NCI-H1417 (cell line): ENCODE results near the gene BID.

Experiments
- DNase-seq, 3 experiments: peaks; one replicate each; lab custom pipeline; 2025; lab: John Stamatoyannopoulos, UW

BID gene

DNA sequence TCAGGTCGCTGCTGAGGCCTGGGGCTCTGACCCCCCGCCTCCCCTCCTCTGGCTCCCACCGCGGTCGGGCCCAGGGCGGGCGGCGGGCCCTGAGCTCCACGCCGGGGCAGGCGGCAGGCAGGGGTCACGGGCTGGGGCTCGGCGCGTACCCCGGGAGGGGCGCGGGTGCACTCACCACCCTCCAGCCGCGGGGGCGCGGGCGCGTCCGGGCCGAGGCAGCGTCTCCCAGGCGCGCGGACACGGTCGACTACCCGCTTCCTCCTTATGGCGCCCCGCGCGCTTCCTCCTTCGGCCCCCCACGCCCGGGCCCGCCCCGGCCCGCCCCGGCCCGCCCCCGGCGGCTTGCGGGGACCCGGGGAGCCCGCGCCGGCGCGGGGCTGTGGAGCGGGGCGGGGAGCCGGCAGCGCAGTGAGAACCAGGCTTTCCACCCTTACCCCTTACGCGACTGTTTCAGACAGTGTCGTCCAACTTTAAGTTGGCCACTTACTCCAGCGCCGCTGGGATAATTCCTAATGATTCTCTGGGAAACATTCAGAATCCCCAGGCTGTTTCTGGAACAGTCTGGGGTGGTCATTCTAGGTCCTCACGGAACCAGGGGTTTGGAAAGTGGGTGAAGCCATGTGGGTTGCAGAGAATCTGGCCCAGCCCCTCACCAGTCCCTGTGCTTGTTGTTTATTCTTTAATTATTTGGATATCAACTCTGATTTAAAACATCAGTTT is at the start of gene BID:
BID (minus strand) TSS at position 264 of the 720 bp plus-strand sequence. CDS start 24,353 bp downstream, outside the sequence.
- DNase-seq = peak in 1 of 3 experiments; percentile 49

DNA sequence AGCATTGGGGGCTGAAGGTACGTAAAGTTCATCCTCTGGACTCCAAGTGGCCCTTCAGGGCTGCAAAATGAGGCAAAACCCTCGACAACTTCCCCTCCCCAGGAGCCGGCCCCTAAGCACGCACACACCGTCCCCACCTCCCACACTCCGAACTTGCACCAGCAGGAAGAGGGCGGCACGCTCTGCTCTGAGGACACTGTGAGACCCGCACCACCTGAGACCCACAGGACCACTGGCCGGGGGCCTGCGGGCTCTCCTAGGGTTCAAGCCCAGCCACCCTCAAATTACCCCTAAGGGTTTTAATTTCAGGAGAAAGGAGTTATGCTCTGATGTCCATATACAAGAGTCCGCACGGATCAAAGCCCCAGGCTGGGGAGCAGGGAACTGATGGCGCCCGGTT is 49.7 kb upstream of the BID start:
- DNase-seq = no peak

DNA sequence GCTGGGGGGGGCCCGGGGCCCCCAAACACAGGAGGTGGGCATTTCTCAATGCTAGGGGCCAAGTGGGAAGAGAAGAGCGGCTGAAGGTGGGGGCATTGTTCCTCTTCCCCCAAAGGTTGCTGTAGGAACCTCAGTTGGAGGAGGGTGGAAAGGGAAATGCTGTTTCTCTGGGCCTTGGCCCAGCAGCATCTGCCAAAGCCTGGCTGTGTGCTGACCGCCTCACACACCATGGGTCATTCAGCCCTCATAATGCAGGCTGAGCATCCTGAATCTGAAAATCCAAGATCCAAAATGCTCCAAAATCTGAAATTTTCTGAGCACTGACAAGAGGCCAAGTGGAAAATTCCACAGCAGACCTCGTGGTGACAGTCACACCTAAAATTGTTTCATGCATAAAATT is 49.0 kb upstream of the BID start:
- DNase-seq = no peak

DNA sequence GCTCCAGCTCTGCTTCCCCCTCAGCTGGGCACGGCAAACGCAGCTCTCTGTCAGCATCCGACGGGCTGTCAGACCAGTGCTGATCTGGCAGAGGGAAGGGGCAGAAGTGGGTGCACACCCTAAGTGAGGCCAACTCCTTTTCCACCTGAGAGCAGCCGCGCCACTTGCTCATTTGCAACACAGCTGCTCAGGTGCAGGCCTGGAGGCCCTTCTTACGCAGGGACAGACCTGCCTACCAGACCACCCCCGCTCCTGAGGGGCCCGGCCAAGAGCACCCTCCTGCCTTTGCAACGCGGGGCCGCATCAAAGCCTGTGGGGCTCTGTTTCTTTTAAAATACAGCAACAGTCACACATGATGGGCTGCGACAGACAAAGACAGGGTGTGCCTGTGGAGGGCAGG is 47.8 kb upstream of the BID start:
- DNase-seq = no peak

DNA sequence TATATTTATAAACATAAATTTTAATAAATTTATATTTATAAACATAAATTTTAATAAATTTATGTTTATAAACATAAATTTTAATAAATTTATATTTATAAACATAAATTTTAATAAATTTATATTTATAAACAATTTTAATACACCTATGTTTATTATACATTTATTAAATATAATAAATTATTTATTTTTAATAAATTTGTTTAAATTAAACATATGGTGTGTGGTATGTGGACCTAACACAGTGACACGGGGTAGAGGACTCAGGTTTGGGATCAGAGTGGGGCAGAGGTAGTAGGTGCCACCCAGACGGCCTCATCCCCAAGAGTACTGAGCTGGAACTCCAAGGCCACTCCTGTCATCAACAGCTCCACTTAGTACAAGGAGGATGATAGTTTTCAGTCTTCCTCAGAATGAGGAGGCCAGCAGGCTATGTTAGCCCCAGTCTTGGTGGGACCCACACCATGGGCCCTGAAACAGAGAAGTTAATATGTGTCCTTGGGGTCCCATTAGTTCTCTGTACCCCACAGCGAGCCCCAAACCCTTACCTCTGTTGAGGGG is 46.7 kb upstream of the BID start:
- no peak for DNase-seq

DNA sequence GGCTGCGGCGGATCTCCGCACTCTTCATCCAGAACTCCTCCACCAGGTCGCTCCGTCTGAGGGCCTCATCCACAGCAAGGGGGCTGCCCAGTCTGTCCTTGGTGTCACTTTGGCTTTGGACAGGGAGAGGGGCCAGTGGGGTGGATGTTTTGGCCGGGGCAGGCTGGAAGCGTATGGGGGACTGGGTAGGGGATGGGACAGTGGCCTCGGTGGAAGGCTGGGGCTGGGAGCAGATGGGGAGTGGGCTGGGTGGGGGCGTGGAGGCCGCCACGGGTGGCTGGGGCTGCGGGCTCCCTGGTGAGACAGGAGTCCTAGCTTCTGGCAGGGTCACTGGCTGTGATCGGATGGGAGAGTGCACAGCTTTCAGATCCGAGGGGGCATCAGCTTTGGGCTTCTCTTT is 44.4 kb upstream of the BID start:
- no peak for DNase-seq

DNA sequence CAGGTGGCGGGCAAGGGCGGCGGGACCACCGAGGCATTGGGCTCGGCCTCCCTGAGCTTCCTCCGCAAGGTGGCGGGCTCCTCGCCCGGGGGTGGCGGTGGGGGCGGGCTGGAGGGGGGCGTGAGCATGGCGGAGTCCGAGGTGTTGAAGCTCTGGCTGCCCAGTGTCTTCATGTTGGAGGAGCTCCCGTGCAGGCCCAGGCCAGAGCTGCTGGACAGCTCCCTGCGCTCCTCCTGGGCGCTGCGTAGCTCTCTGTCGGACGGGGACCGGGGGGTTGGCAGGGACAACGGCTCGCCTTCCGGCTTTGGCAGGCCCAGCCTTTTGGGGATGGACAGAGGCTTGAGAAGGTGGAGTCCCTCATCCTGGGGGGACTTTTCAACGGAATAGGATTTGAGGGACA is 43.9 kb upstream of the BID start:
- DNase-seq = no peak

DNA sequence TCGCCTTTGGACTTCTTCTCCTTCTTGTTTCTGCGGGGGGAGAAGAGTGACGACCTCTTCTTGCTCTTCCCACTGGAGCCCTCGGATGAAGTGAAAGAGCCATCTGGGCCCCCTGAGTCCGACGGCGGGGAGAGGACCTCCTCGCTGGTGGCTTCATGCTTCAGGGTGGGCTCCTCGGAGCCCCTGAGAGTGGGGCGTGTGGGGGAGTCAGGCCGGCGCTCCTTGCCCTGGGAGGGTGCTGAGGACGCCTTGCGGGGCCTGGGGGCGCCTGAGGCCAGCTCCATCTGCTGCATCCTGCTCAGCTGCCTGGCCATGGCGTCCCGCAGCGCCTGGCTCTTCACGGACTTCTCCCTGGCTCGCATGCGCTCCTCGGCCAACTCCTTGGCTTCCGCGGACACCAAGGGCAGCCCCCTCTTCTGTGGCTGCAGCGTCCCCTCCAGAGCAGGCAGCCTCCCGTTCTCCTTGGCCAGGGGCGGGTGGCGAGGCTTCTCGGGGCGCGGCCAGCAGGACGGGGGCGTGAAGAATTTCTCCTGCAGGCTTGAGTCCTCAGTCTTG is 43.3 kb upstream of the BID start:
- DNase-seq = no peak

DNA sequence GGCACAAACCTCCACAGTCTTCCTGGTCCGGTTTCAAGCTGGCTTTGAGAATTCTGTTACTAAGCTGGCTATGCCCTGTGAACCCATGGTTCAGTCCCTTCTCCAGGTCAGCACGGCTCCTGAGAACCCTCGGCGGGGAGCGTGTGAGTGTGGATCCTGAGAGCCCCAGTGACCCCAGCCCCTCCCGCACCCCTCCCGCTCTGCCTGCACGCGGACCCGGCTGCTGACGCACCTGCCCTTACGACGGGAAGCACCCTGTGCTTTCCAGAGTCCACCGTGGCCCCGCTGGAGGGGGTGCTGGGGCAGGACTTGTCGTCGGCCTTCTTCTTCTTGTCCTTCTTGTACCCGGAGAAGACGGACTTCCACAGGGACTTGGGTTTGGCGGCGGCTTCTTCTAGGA is 42.8 kb upstream of the BID start:
- DNase-seq = no peak

DNA sequence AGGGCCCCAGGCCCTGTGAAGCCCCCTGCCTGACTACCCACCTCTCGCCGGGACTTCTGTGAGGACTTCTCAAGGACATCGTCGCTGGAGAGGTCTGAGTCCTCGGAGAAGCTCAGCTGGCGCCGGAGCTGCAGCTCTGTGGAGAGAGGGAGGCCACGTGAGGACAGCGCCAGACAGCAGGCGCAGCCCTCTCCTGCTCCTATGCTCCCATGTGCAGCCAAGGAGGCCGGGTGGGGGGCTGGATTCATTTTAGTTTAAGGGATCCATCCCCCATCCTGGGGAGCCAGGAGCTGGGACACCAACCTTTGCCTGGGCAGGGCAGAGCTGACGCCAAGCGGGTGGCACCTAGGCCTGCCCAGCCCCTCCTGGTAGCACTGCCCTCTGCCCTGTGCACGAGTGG is 42.4 kb upstream of the BID start:
- no peak for DNase-seq

DNA sequence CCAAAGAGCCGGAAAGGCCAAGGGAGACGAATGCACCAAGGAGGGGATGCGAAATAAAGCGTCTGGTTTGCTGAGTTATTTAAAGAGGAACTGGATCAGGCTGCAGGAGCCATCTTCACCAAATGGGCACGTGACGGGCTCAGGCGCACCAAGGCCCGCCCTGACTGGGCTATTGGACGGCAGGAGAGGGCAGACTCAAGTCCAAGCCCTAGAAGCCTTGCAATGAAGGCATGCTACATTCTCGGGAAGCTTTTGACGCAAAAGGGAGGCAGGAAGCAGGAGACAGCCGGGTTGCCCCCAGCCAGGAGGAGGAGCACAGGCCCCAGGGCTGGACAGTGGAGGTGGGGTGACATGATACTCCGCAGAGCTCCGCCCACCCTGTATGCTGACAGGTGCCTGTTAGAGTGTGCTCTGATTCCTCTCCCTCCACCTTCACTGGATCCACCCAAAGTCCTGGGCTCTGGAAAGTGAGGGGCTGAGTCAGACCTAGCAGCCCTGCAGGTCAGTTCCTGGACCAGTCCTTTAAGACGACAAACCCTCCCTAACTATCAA is 41.5 kb upstream of the BID start:
- no peak for DNase-seq

DNA sequence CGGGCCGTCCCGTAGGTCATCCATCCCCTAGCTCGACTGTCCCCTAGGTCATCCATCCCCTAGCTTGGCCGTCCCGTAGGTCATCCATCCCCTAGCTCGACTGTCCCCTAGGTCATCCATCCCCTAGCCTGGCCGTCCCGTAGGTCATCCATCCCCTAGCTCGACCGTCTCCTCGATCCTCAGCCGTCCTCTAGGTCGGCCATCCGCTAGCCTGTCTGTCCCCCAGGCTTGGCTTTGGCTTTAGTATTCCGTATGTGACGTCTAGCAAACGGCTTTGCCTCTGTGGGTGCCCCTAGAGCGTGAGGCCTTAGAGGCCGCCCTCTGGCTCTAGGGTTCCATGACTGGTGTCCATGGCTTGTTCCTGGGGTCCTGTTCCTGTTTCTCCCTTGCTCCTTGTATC is 40.6 kb upstream of the BID start:
- DNase-seq = no peak

DNA sequence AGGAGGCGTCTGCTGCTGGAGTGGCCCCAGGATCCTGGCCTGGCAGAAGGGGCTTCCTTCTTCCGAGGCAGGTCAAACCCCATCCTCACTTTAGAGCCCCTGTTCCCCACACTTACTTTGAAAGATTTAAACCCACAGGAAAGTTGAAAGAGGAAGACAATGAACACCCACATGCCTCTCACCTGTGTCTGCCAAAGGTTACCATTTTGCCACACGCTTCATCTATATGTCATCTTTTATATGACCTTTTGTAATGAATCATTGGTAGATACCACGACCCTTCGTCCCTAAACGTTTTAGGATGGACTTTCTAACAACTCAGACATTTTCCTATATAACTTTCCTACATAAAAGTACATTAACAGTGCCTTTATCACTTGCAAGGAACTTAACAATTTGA is 39.8 kb upstream of the BID start:
- no peak for DNase-seq

DNA sequence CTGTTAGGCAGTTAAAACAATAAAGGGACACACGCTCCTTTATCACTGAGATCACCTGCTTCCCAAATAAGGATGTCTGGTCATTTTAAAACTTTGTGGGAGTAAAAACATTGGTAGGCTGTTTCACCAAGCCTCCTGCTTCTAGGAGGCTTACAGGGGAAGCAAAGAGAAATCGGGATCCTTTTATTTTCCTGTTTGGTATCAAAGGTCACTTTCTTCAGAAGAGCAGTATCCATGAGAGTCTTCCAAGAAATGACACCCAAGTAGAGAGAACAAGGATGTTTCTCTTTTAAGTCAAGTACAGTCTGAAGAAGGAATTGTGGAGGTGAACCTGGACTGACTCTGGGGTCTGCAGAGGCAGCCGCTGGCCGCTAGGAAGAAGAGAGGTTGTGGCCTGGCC is 36.9 kb upstream of the BID start:
- no peak for DNase-seq

DNA sequence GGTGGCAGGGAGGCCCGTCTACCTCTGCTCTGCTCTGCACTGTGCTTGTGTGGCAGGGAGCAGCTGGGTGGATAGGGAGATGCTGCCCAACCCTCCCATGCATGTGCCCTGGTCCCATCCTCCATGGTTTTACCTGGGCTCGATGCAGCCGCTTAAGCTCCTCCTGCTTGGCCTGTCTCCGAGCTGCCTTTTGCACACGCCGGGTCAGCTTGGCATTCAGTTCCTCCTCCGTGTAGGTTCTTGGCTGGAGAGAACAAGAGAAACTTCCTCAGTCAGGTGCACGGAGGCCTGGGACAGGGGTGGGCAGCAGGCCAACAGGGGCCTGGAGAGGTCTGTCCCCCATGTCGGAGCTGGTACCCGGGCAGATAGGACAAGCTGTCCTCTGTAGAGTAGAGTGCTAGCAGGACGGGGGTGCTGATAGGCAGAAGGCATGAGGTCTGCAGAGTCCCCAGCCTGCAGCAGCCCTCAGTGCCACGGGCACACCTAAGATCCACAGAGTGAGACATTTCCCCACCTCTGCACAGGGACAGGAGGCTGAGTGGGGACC is 36.4 kb upstream of the BID start:
- no peak for DNase-seq

DNA sequence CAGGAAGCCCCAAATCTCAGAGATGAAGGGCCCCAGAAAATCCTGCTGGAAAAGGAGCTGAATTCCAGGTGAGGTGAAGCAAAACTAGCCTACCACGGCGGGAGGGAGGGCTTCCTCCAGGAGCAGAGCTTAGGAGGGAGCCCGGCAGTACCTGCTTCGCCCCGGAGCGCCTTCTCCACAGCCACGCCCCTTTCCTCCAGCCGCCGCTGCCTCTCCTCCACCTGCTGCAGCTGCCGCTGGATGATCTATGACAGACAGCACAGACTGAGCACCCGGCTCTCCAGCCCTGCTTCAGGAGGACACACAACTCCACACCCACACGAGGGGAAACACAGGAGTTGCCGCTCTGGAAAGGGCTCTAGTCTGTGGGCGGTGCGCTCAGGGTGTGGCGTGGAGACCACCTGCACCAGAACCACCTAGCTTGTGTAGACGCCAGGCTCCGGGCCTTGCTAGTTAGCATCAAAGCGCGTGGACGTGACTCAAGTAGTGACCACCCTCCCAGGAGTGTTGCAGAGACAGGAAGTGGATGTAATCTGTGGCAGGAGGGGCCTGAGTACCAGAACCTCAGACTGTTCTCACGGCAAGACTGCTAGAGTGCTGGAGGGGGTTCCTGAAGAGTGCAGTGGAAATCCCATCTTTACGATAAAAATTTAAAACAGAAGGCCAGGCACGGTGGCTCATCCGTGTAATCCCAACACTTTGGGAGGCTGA is 34.6 kb upstream of the BID start:
- peak; percentile 59 to 80 (median 77) for DNase-seq

DNA sequence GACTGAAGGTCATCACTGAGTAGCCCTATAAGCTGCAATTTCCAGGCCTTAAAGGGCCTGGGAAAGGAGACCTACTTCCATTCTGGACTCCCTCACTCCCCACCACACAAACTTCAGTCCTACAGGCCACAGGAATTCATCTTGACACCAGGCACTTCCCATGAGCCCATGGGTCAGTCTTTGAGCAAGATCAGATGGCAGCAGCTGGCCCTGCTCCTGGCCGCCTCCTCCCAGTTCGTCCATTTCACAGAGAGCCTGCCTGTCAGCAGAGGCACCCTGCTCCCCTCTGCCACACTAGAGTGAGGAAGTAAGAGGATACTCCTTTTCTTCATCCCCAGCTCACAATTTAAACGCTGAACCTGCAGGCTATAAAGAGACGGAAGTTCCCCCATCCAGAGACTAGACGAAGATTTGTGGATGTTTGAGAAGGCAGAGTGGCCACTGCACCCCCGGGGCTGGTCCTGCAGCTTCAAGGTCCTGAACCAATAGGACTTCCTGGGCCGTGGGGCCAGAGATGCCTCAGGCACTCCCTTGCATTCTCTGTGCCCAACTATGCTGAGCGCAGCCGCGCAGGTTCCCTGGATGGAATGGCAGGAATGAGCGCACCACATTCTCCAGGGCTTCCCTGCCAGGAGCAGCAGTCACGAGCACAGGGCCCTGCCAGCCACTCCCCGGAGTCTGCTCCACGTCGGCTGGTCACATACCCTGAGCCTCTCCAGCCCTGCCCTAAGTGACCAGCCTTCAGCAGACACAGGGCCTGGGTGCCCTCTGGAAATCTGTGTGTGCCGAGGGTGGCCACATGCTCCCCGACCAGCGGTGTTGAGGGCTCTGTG is 33.5 kb upstream of the BID start:
- peak in 1 of 3 experiments; percentile 62 for DNase-seq

DNA sequence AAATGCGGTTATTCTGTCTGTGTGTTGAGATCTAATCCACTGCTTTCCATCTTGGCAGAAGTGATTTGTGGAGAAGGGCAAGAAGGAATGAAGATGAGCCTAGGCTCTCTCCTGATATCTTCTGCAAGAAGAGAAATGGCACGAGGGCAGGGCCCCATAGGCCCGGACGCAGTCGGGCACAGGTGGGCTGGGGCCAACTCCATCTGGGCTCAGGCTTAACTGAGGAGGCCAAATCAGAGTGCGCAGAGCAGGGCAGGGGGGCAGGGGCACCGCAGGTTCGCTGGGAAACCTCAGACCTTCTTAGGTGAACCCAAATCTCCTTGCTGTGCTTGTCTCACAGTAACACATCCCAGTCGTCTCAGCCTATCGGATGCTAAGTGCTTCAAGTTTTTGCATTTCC is 32.8 kb upstream of the BID start:
- DNase-seq = no peak

DNA sequence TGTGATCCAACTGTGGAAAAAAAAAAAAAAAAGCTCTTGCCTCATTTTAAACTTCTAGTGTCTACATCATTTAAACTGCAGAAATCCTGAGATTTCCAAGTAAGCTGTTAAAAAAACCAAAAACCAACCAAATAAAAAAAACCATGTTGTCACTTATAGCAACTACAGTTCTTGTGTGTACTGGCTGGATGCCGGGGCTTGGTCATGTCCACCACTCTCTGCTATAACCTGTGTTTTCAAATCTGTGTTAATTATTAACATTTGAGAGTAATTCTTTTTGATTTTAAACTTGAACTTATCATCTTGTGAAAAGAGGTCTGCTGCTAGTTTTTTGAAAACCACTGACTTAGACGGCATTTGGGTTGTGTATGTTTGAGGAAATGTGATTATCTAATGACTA is 32.2 kb upstream of the BID start:
- DNase-seq = no peak

DNA sequence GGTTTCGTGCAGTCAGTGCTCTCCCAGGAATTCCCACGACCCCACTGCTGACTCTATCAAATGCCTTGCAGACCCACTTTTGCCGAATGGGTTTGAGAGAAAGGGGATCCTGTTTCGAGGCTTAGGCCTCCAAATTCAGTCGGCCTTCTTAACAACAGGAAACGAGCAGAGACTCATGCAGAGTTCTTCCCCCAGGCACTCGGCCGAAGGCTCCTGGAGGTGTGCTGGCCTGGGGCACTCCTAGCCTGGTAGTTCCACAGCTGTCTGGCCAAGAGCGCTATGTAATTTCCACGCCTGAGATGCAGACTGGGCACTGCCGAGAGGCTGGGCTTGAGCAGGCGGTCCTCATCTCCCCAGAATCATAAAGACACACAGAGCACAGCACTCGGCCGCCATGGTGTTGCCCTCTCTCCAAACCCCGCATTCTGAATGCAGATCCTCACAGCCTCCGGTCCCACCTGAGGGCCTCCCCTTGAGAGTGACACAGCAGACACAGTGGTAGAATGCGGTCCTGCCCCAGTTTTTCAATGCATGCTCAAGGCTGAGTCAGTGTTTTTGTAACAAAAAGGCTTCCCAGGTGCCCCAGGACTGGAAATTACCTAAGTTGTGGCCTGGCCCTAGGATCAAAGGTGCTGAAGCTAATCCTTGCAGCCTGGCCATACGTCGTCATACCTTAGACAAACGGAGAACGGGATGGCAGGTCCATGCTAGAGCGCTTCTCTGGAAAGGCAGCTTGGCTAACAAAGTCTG is 30.2 kb upstream of the BID start:
- DNase-seq = no peak
